K562 (cell line): ENCODE measurements around the gene RASD2. TPM values are rescaled to one million over a fixed set of nuclear protein-coding genes. Genes with fewer than 3 reads are reported as not detected.

ENCODE experiments used
- CHD4 ChIP-seq: fragments of 200-600 bp; sonication (generic); IDR thresholded peaks from 3 replicates; pipeline ENCODE4 v1.6.1; 2012; ENCODE audit warnings: low read depth, mild to moderate bottlenecking, mixed read lengths, low read length, inconsistent platforms; ENCODE audit not compliant: insufficient read depth, insufficient replicate concordance, poor library complexity, severe bottlenecking
- CLOCK ChIP-seq: fragments of 250-450 bp; sonication (Bioruptor Pico); IDR thresholded peaks from 2 replicates; pipeline ENCODE4 v1.4.0; 2020; ENCODE audit warnings: mild to moderate bottlenecking, moderate library complexity, borderline replicate concordance
- E4F1 ChIP-seq: fragments of 250-450 bp; sonication (Bioruptor Pico); IDR thresholded peaks from 2 replicates; pipeline ENCODE4 v1.5.0; 2021; ENCODE audit warnings: mild to moderate bottlenecking, borderline replicate concordance
- FOS ChIP-seq: IDR thresholded peaks from 3 replicates; pipeline ENCODE4 v1.6.1; 2011; ENCODE audit not compliant: insufficient read length; ENCODE audit errors: extremely low read depth
- HINFP ChIP-seq: fragments of 450-650 bp; conservative IDR thresholded peaks from 2 replicates; pipeline ENCODE4 v1.6.1; 2016; ENCODE audit warnings: missing genetic modification characterization, low read depth, mild to moderate bottlenecking, control low read depth, missing compliant biosample characterization
- IRF2 ChIP-seq: sonication (generic); formaldehyde crosslinking; IDR thresholded peaks from 2 replicates; pipeline ENCODE4 v1.8.1; 2022; ENCODE audit warnings: mild to moderate bottlenecking, missing genetic modification reagents
- JUNB ChIP-seq: fragments of 450-650 bp; formaldehyde crosslinking; conservative IDR thresholded peaks from 2 replicates; pipeline ENCODE4 v1.4.0; 2020; ENCODE audit warnings: mild to moderate bottlenecking
- KLF6 ChIP-seq: fragments of 250-450 bp; sonication (Bioruptor Pico); IDR thresholded peaks from 2 replicates; pipeline ENCODE4 v1.4.0; 2020; ENCODE audit warnings: mild to moderate bottlenecking, moderate library complexity, borderline replicate concordance
- PML ChIP-seq: IDR thresholded peaks from 2 replicates; pipeline ENCODE4 v1.6.1; 2012; ENCODE audit warnings: low read length, inconsistent platforms
- POLR3G ChIP-seq: IDR thresholded peaks from 2 replicates; pipeline ENCODE4 v1.6.1; 2011; ENCODE audit not compliant: insufficient read length, insufficient replicate concordance; ENCODE audit errors: extremely low read depth
- SIRT6 ChIP-seq: IDR thresholded peaks from one replicate; pipeline ENCODE4 v1.6.1; 2012; ENCODE audit warnings: low read depth, mild to moderate bottlenecking, control low read depth, inconsistent platforms, low read length, moderate library complexity
- ZEB2 ChIP-seq: fragments of 450-650 bp; IDR thresholded peaks from 2 replicates; pipeline ENCODE4 v1.6.1; 2016
- ZKSCAN8 ChIP-seq: fragments of 200-800 bp; sonication (Bioruptor generic); IDR thresholded peaks from 2 replicates; pipeline ENCODE4 v1.6.1; 2016; ENCODE audit warnings: missing genetic modification characterization, missing compliant biosample characterization
- polyA plus RNA-seq, 8 experiments: library from polyadenylated mRNA; depleted of rRNA in 4 of 8; stranded (reverse) in 5 of 8; unstranded in 3 of 8; fragments of >200 nt; fragmentation: Nextera tagmentation in 2 of 8; fragmentation: Illumina TruSeq in 1 of 8; extraction: Ambion mirVana in 2 of 8; extraction: Trizol in 1 of 8; gene quantifications; 2 replicates each; pipeline versions ENCODE4 v1.2.1 to v1.2.3, GENCODE V29; 2011 to 2014; ENCODE audit warnings: inconsistent platforms in 1 of 8, missing spikeins in 1 of 8
- total RNA-seq, 7 experiments: library from RNA; depleted of rRNA in 6 of 7; stranded (reverse); fragments of >200 nt in 6 of 7; fragmentation: Illumina TruSeq in 2 of 7; extraction: Trizol in 2 of 7; gene quantifications; 2 replicates each; pipeline versions ENCODE4 v1.2.1 to v1.2.3, GENCODE V29; 2011 to 2021; ENCODE audit warnings: low replicate concordance in 1 of 7
- TF ChIP-seq, protein P1 (sequence below): fragments of 450-650 bp; IDR thresholded peaks from 2 replicates; pipeline ENCODE4 v1.6.1; 2014; ENCODE audit warnings: low read depth, mild to moderate bottlenecking, moderate library complexity, borderline replicate concordance
- TF ChIP-seq, protein P2 (sequence below): IDR thresholded peaks from 2 replicates; pipeline ENCODE4 v1.6.1; 2012; ENCODE audit warnings: low read depth, low read length, improper control_type of control experiment, borderline replicate concordance
- TF ChIP-seq, protein P3 (sequence below): fragments of 450-650 bp; formaldehyde crosslinking; IDR thresholded peaks from 2 replicates; pipeline ENCODE4 v1.4.0; 2022; ENCODE audit warnings: missing genetic modification characterization

RASD2 gene
- total and polyA plus RNA-seq, 9 of the 15 experiments (the other 6 are each of a cell fraction or from before 2014, with no cell fraction given): 0.05 TPM; not detected in 8

- TF ChIP-seq, protein P1, sequence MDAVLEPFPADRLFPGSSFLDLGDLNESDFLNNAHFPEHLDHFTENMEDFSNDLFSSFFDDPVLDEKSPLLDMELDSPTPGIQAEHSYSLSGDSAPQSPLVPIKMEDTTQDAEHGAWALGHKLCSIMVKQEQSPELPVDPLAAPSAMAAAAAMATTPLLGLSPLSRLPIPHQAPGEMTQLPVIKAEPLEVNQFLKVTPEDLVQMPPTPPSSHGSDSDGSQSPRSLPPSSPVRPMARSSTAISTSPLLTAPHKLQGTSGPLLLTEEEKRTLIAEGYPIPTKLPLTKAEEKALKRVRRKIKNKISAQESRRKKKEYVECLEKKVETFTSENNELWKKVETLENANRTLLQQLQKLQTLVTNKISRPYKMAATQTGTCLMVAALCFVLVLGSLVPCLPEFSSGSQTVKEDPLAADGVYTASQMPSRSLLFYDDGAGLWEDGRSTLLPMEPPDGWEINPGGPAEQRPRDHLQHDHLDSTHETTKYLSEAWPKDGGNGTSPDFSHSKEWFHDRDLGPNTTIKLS: no peak
- TF ChIP-seq E4F1 (CRISPR knock-in tag) (no peak), ZKSCAN8 (CRISPR knock-in tag) (0 out of 2 replicates have a peak, but pooled peaks have one; percentile 46), SIRT6 (no peak), HINFP (tag) (no peak), JUNB (CRISPR knock-in tag) (no peak), IRF2 (CRISPR knock-in tag) (no peak), ZEB2 (peak; percentile 76), PML (no peak), FOS (no peak), POLR3G (no peak), CHD4 (no peak), KLF6 (CRISPR knock-in tag) (no peak), CLOCK (CRISPR knock-in tag) (no peak)
- TF ChIP-seq, protein P2, sequence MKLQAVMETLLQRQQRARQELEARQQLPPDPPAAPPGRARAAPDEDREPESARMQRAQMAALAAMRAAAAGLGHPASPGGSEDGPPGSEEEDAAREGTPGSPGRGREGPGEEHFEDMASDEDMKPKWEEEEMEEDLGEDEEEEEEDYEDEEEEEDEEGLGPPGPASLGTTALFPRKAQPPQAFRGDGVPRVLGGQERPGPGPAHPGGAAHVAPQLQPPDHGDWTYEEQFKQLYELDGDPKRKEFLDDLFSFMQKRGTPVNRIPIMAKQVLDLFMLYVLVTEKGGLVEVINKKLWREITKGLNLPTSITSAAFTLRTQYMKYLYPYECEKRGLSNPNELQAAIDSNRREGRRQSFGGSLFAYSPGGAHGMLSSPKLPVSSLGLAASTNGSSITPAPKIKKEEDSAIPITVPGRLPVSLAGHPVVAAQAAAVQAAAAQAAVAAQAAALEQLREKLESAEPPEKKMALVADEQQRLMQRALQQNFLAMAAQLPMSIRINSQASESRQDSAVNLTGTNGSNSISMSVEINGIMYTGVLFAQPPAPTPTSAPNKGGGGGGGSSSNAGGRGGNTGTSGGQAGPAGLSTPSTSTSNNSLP: no peak
- TF ChIP-seq, protein P3, sequence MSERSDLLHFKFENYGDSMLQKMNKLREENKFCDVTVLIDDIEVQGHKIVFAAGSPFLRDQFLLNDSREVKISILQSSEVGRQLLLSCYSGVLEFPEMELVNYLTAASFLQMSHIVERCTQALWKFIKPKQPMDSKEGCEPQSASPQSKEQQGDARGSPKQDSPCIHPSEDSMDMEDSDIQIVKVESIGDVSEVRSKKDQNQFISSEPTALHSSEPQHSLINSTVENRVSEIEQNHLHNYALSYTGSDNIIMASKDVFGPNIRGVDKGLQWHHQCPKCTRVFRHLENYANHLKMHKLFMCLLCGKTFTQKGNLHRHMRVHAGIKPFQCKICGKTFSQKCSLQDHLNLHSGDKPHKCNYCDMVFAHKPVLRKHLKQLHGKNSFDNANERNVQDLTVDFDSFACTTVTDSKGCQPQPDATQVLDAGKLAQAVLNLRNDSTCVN (CRISPR knock-in tag): no peak
Measured at GRCh38 chr22:35491908-35492380, 48.7 kb upstream of the RASD2 start (continued).
